Inflammatory macrophage treated with lipopolysaccharide for 1 hour (primary cell): ENCODE measurements around the gene FAIM2.

Experiments used
- DNase-seq, 2 donors: peaks; one replicate each; pipeline ENCODE4 v3.0.0-alpha.2; 2020 to 2022

Gene FAIM2

DNA sequence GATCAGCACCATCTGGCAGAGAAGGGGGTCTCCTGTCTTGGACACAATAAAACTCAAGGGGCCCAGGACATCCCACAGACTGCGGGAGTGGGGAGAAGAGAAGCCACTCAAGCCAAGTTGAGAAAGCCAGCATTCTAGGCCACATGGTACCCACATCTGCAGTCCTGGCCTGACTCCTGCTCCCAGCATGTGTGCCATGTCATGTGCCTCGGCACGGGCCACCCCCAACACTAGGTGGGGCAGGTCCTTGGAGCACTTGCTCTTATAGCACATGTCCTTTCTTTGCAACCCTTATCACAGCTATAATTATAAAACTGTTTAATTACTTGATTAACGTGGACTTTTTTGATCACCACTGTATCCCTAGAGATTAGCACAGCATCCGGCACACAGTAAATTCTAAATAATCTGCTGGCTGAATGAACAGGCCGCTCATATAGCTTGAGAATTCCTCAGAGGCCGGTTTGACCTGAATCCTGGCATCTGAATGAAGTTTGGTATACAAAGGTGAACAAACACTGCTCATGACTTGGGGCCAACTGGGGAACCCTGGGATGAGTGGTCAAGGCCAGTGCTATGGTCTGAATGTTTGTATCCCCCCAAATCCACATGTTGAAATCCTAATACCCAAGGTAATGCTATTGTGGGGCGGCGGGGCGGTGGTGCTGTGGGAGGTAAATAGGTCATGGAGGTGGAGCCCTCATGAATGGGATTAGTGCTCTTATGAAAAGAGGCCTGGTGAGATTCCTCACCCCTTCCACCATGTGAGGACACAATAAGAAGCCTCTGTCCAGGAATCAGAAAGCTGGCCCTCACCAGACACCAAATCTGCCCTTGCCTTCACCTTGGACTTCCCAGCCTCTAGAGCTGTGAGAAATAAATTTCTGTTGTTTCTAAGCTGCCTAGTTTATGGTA, 82.1 kb downstream of the FAIM2 start:
- DNase-seq, result no peak

DNA sequence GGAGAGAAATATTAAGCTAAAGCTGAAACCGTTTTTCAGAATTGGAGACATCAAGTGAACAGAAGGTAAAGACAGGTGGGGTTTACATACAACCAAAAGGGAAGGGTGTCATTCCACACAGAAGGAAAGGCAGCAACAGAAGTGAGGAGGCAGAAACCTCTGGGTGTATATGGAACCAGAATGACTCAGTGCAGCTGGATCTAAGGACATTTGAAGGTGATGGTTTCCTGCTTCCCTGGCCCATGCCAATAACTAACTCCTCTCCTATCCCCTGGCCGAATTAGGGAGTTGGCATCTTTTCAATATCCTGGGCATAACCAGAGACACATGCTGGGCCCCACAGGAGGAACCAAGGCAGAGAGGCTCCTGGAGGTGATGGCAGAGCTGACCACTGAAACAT, 83.9 kb downstream of the FAIM2 start:
- no peak for DNase-seq

DNA sequence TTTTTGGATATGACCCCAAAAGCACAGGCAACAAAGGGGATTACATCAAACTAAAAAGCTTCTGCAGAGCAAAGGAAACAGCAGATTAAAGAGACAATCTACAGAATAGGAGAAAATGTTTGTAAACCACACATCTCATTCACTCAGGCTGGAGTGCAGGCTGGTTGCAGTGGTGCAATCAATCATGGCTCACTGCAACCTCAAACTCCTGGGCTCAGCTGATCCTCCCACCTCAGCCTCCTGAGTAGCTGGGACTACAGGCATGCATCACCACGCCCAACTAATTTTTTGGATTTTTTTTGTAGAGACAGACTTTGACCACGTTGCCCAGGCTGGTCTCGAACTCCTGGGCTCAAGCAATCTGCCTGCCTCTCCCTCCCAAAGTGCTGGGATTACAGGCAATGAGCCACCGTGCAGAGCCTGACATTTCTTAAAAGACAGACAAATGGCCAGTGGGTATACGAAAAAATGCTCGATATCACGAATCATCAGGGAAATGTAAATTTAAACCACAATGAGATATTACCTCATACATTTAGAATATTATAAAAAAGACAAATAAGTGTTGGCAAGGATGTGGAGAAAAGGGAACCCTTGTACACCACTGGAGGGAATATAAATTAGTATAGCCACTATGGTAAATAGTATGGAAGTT, 85.3 kb downstream of the FAIM2 start:
- DNase-seq, result no peak
